HG02884 (cell line): ENCODE results near the gene RIMKLB.

Source experiments
- ATAC-seq: cut with Tn5 transposase; IDR thresholded peaks from one replicate; pipeline ENCODE4 v1.9.1; 2021; ENCODE audit warnings: mild to moderate bottlenecking, moderate library complexity; ENCODE audit not compliant: unreplicated experiment

Gene RIMKLB

GRCh38 chr12:8697476-8698131, at the start of gene RIMKLB:
Gene RIMKLB, plus strand, starts transcription at chr12:8697991. Its CDS starts 15,876 bp downstream, at chr12:8713867.
- peak; percentile 75 for ATAC-seq

- peak; percentile 80 for ATAC-seq
Measured at GRCh38 chr12:8648576-8649205, 49.1 kb upstream of the RIMKLB start.

- ATAC-seq, result no peak
Measured at GRCh38 chr12:8655421-8655820, 42.4 kb upstream of the RIMKLB start.

GRCh38 chr12:8658346-8658745, 39.4 kb upstream of the RIMKLB start:
- no peak for ATAC-seq

GRCh38 chr12:8661016-8661415, 36.8 kb upstream of the RIMKLB start:
- ATAC-seq, result no peak

- ATAC-seq, result no peak
Measured at GRCh38 chr12:8661751-8662150, 36.0 kb upstream of the RIMKLB start.

GRCh38 chr12:8662593-8662992, 35.2 kb upstream of the RIMKLB start, which contains the start of gene MFAP5:
Gene MFAP5, minus strand, starts transcription at chr12:8662826. Its CDS starts 722 bp downstream, at chr12:8662104.
- no peak for ATAC-seq

GRCh38 chr12:8664228-8664913, 33.4 kb upstream of the RIMKLB start:
- ATAC-seq, result no peak

- ATAC-seq, result no peak
Measured at GRCh38 chr12:8665759-8666158, 32.0 kb upstream of the RIMKLB start.

- ATAC-seq, result no peak
Measured at GRCh38 chr12:8667270-8667669, 30.5 kb upstream of the RIMKLB start.

- ATAC-seq, result no peak
Measured at GRCh38 chr12:8668441-8668840, 29.4 kb upstream of the RIMKLB start.

GRCh38 chr12:8672381-8672780, 25.4 kb upstream of the RIMKLB start:
- ATAC-seq, result no peak

GRCh38 chr12:8675591-8676036, 22.2 kb upstream of the RIMKLB start:
- ATAC-seq, result no peak

- no peak for ATAC-seq
Measured at GRCh38 chr12:8676651-8677050, 21.1 kb upstream of the RIMKLB start.

GRCh38 chr12:8677362-8677761, 20.4 kb upstream of the RIMKLB start:
- no peak for ATAC-seq

GRCh38 chr12:8678661-8679111, 19.1 kb upstream of the RIMKLB start:
- no peak for ATAC-seq

- no peak for ATAC-seq
Measured at GRCh38 chr12:8680533-8680932, 17.3 kb upstream of the RIMKLB start.

GRCh38 chr12:8681129-8681884, 16.5 kb upstream of the RIMKLB start:
- ATAC-seq, result no peak

- ATAC-seq, result no peak
Measured at GRCh38 chr12:8685051-8685450, 12.7 kb upstream of the RIMKLB start.

GRCh38 chr12:8687846-8688601, 9.8 kb upstream of the RIMKLB start:
- ATAC-seq, result no peak
